PFSK-1 (cell line): ENCODE measurements around the gene PVALEF.

Experiments
- FOXP2 ChIP-seq: optimal IDR thresholded peaks from 2 replicates; pipeline ENCODE3; 2011; ENCODE audit warnings: borderline replicate concordance, control low read depth, inconsistent platforms; ENCODE audit not compliant: insufficient read depth; ENCODE audit errors: extremely low read length, extremely low read depth
- POLR2AphosphoS5 ChIP-seq: IDR thresholded peaks from 2 replicates; pipeline ENCODE4 v1.6.1; 2012; ENCODE audit warnings: low read depth, mild to moderate bottlenecking, control low read depth, low read length, moderate library complexity
- REST ChIP-seq, 2 experiments: IDR thresholded peaks; 2 replicates each; pipeline versions ENCODE4 v1.6.1 to v1.8.0; 2011 to 2012; ENCODE audit warnings: low read depth in 2 of 2, low read length in 2 of 2, control low read depth in 1 of 2, inconsistent platforms in 1 of 2, mild to moderate bottlenecking in 1 of 2, moderate library complexity in 1 of 2; ENCODE audit not compliant: insufficient read depth in 1 of 2
- SIN3A ChIP-seq: IDR thresholded peaks from 2 replicates; pipeline ENCODE4 v1.6.1; 2012; ENCODE audit warnings: mild to moderate bottlenecking, low read length, moderate library complexity, borderline replicate concordance; ENCODE audit not compliant: insufficient read depth
- TAF1 ChIP-seq: IDR thresholded peaks from 2 replicates; pipeline ENCODE4 v1.6.1; 2012; ENCODE audit warnings: low read length, control low read depth, borderline replicate concordance; ENCODE audit not compliant: insufficient read depth

Gene PVALEF

GRCh38 chr17:81192386-81193050 is 27.2 kb downstream of the PVALEF start:
- TF ChIP-seq TAF1: no peak
- TF ChIP-seq SIN3A: no peak
- TF ChIP-seq FOXP2: no peak
- no peak for TF ChIP-seq REST (IDR thresholded peaks at IDR 0.05; ENCODE audit: insufficient read depth in 1 of 2, low read depth in 2 of 2, low read length in 2 of 2)
- TF ChIP-seq POLR2AphosphoS5: no peak

- TF ChIP-seq TAF1: no peak
- no peak for TF ChIP-seq POLR2AphosphoS5
- no peak for TF ChIP-seq FOXP2
- no peak for TF ChIP-seq REST (IDR thresholded peaks at IDR 0.05; ENCODE audit: insufficient read depth in 1 of 2, low read depth in 2 of 2, low read length in 2 of 2)
- no peak for TF ChIP-seq SIN3A
Measured at GRCh38 chr17:81193051-81193410, 27.7 kb downstream of the PVALEF start.

- TF ChIP-seq FOXP2: peak; percentile 77
- no peak for TF ChIP-seq TAF1
- peak; percentile 54; the same call in 1 of the 2 replicates for TF ChIP-seq POLR2AphosphoS5
Measured at GRCh38 chr17:81193470-81194224, 28.3 kb downstream of the PVALEF start.

GRCh38 chr17:81194225-81194760 is 29.0 kb downstream of the PVALEF start:
- TF ChIP-seq SIN3A (no peak), REST (IDR thresholded peaks at IDR 0.05; ENCODE audit: insufficient read depth in 1 of 2, low read depth in 2 of 2, low read length in 2 of 2) (no peak), POLR2AphosphoS5 (no peak), TAF1 (no peak), FOXP2 (no peak)

GRCh38 chr17:81194941-81195901 is 29.9 kb downstream of the PVALEF start:
- TF ChIP-seq REST (IDR thresholded peaks at IDR 0.05; ENCODE audit: insufficient read depth in 1 of 2, low read depth in 2 of 2, low read length in 2 of 2) (no peak), TAF1 (no peak), FOXP2 (no peak)
